Endothelial cell of umbilical vein (primary cell): ENCODE data around the gene SPEN. TPM values are rescaled to one million over a fixed set of nuclear protein-coding genes. Genes with fewer than 3 reads are reported as not detected.

Experiments
- BruUV-seq: library from RNA; stranded (reverse); fragments of 400-500 nt; replicated peaks from 2 replicates; lab custom pipeline; 2021; lab: Mats Ljungman, UMichigan
- CTCF ChIA-PET: fragments of 300-600, 350-600 bp; sonication (Branson Sonifier 250); formaldehyde crosslinking; loops from one replicate; lab custom pipeline; 2021; ENCODE audit warnings: antibody characterized with exemption, inconsistent platforms; lab: Charles Lee
- POLR2A ChIA-PET: fragments of 300-600, 350-600 bp; sonication (Branson Sonifier 250); formaldehyde crosslinking; loops from one replicate; lab custom pipeline; 2021; ENCODE audit warnings: antibody characterized with exemption, inconsistent platforms; lab: Charles Lee
- DNase-seq: peaks from one replicate; pipeline ENCODE4 v3.0.0-alpha.2; 2011; ENCODE audit warnings: low read depth, low spot score
- FAIRE-seq: peaks from 2 replicates; lab custom pipeline; 2011; peaks lifted over from hg19 to GRCh38; lab: Jason Lieb, UNC
- H2AFZ ChIP-seq: 2 replicates; pipeline ENCODE4 v1.6.0; 2012; ENCODE audit warnings: low read depth, low read length, control low read depth, inconsistent platforms
- H3K27ac ChIP-seq: 2 replicates; pipeline ENCODE4 v1.5.1; 2011; ENCODE audit warnings: low read depth, mild to moderate bottlenecking, control low read depth, low read length, moderate library complexity; ENCODE audit not compliant: insufficient read depth
- H3K27me3 ChIP-seq, 2 experiments: 2 replicates each; pipeline versions ENCODE4 v1.6.0 to v1.6.1; 2011; ENCODE audit warnings: low read length in 2 of 2, mixed read lengths in 1 of 2; ENCODE audit not compliant: control insufficient read depth in 2 of 2, insufficient read depth in 2 of 2
- H3K36me3 ChIP-seq, 2 experiments: 2 replicates in 1 of 2; 3 replicates in 1 of 2; pipeline ENCODE4 v1.5.1; 2011; ENCODE audit warnings: low read length in 2 of 2, mild to moderate bottlenecking in 1 of 2, moderate library complexity in 1 of 2; ENCODE audit not compliant: control insufficient read depth in 2 of 2, insufficient read depth in 2 of 2; ENCODE audit errors: extremely low read depth in 1 of 2
- H3K4me1 ChIP-seq: 3 replicates; pipeline ENCODE4 v1.5.1; 2011; ENCODE audit warnings: mild to moderate bottlenecking, low read length; ENCODE audit not compliant: control insufficient read depth, insufficient read depth; ENCODE audit errors: extremely low read depth
- H3K4me2 ChIP-seq: 2 replicates; pipeline ENCODE4 v1.6.1; 2011; ENCODE audit warnings: low read length, control low read depth, mixed read lengths; ENCODE audit not compliant: insufficient read depth
- H3K4me3 ChIP-seq, 3 experiments: fragments of 200-600 bp in 1 of 3; sonication (generic), shearing (Covaris generic) in 1 of 3; replicated peaks in 1 of 3; 2 replicates each; pipeline ENCODE4 v1.5.1; 2011 to 2016; ENCODE audit warnings: control low read depth in 3 of 3, low read length in 3 of 3, mild to moderate bottlenecking in 2 of 3, inconsistent platforms in 1 of 3, low read depth in 1 of 3, moderate library complexity in 1 of 3; ENCODE audit not compliant: insufficient read depth in 1 of 3
- H3K79me2 ChIP-seq: 2 replicates; pipeline ENCODE4 v1.6.0; 2012; ENCODE audit warnings: low read length, inconsistent platforms; ENCODE audit not compliant: control insufficient read depth, insufficient read depth
- H3K9ac ChIP-seq: replicated peaks from 2 replicates; pipeline ENCODE3; 2011; ENCODE audit warnings: low read length, control low read depth; ENCODE audit not compliant: insufficient read depth; ENCODE audit errors: extremely low read depth
- H3K9me1 ChIP-seq: replicated peaks from 3 replicates; pipeline ENCODE4 v1.6.0; 2011; ENCODE audit warnings: mild to moderate bottlenecking, low read length; ENCODE audit not compliant: control insufficient read depth, insufficient read depth; ENCODE audit errors: extremely low read depth
- H3K9me3 ChIP-seq: replicated peaks from 2 replicates; pipeline ENCODE4 v1.5.1; 2012; ENCODE audit warnings: low read length, inconsistent platforms; ENCODE audit not compliant: control insufficient read depth, insufficient read depth
- H4K20me1 ChIP-seq: replicated peaks from 2 replicates; pipeline ENCODE3; 2011; ENCODE audit warnings: mild to moderate bottlenecking, low read length; ENCODE audit not compliant: control insufficient read depth, insufficient read depth; ENCODE audit errors: extremely low read depth
- EZH2 ChIP-seq: IDR thresholded peaks from 2 replicates; pipeline ENCODE4 v1.6.1; 2012; ENCODE audit warnings: borderline replicate concordance, low read depth, mild to moderate bottlenecking, moderate library complexity, low read length, inconsistent platforms; ENCODE audit not compliant: severe bottlenecking
- FOS ChIP-seq: IDR thresholded peaks from 2 replicates; pipeline ENCODE4 v1.6.1; 2011; ENCODE audit warnings: mild to moderate bottlenecking, low read length, moderate library complexity, borderline replicate concordance; ENCODE audit not compliant: insufficient read depth
- GATA2 ChIP-seq: IDR thresholded peaks from 2 replicates; pipeline ENCODE4 v1.7.0; 2011; ENCODE audit warnings: low read depth, mild to moderate bottlenecking, moderate library complexity, mixed read lengths, low read length; ENCODE audit not compliant: insufficient read length, insufficient read depth
- JUN ChIP-seq: IDR thresholded peaks from 2 replicates; pipeline ENCODE4 v1.6.1; 2011; ENCODE audit warnings: borderline replicate concordance, low read depth; ENCODE audit not compliant: insufficient read length, insufficient read depth
- MAX ChIP-seq: IDR thresholded peaks from 2 replicates; pipeline ENCODE4 v1.6.1; 2011; ENCODE audit not compliant: insufficient read depth, insufficient read length
- MYC ChIP-seq: IDR thresholded peaks from one replicate; pipeline ENCODE4 v1.6.1; 2011; ENCODE audit warnings: mild to moderate bottlenecking, low read depth, low read length
- POLR2A ChIP-seq: IDR thresholded peaks from 2 replicates; pipeline ENCODE4 v1.6.1; 2012; ENCODE audit warnings: low read depth, mild to moderate bottlenecking, control low read depth, low read length
- POLR2AphosphoS5 ChIP-seq: IDR thresholded peaks from 2 replicates; pipeline ENCODE4 v1.6.1; 2012; ENCODE audit warnings: low read depth, mild to moderate bottlenecking, control low read depth, low read length, moderate library complexity; ENCODE audit not compliant: insufficient read depth
- dilution Hi-C: fragments of 300-500 bp; cut with MboI; formaldehyde crosslinking; loops from one replicate; pipeline ENCODE4 v1.15.0; 2019; ENCODE audit warnings: low sequenced_read_pairs; ENCODE audit not compliant: extremely low pct_ligation_motif_present
- intact Hi-C: fragments of 100-400 bp; cut with micrococcal nuclease; formaldehyde crosslinking; loops from one replicate; pipeline ENCODE4 v1.10.0; 2022
- polyA plus RNA-seq, 4 experiments: library from polyadenylated mRNA; depleted of rRNA in 3 of 4; stranded (reverse) in 3 of 4; unstranded in 1 of 4; fragments of >200 nt; gene quantifications; 2 replicates each; pipeline versions ENCODE4 v1.2.1 to v1.2.3, GENCODE V29; 2011 to 2012; ENCODE audit warnings: missing spikeins in 1 of 4
- total RNA-seq: library from RNA; stranded (reverse); gene quantifications from 2 replicates; pipeline ENCODE4 v1.2.3, GENCODE V29; 2021
- TF ChIP-seq, protein P1 (sequence below), 2 donors: IDR thresholded peaks; 1 replicate in 1 of 2; 2 replicates in 1 of 2; pipeline ENCODE4 v1.5.1; 2011; ENCODE audit warnings: low read length in 2 of 2, mild to moderate bottlenecking in 2 of 2, moderate library complexity in 2 of 2, control low read depth in 1 of 2, inconsistent platforms in 1 of 2, low read depth in 1 of 2; ENCODE audit not compliant: insufficient read depth in 1 of 2; ENCODE audit errors: extremely low read depth in 1 of 2

The SPEN gene
- total and polyA plus RNA-seq, 2 donors (not counting 3 experiments of a cell fraction or from before 2014, with no cell fraction given): 9.3 to 44.4 TPM

DNA sequence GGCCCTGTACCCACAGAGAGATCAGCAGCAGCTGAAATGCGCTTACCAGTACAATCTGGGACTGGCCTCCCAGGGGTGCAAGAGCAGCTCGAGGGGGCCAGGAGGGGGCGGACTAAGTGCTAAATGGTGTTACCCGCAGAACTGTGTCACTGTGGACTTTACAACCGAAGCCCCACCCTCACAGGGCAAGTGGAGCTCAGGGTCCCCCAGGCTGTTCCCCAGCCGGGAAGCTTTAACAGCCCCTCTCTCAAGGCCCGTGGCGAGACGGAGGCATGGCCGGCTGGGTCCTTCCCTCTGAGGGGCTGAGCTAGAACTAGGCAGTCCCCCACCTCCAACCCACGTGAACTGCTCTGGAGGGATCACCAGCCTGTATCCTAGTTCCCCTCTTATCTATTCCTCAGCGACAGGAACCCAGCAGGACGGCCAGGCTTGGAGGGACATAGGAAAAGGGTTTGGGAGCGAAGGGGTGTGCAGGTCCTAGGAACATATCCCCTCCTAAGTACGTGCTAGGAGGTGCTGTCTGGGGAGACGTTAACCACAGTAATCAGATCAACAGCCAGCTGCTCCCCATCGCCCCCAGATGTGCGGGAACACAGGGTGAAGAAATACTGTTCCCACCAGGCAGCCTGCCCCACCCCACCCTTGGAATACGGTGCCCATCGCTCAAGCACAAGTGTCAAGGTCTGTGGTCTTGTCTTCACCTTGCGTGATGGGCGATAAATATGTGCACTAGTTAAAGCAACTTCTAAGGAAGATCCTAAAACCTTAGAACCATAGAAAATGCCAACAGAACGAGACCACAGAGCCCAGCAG, 104.0 kb downstream of the SPEN start:
- Histone ChIP-seq H3K9me3 (no peaks in the 10 kb centered on the region), H3K79me2 (peaks cover 50% of the 10 kb centered on the region), H3K9ac (peak overlapping the region; percentile 44), H3K4me1 (peaks cover 67% of the 10 kb centered on the region), H2AFZ (no peak overlapping the region), H3K27ac (peak overlapping the region; percentile 75), H3K4me2 (no peak overlapping the region), H3K27me3 (no peaks in the 10 kb centered on the region), H3K4me3 (no peak overlapping the region), H4K20me1 (no peaks in the 10 kb centered on the region), H3K36me3 (peaks cover 6 to 16% of the 10 kb centered on the region in 2 experiments), H3K9me1 (no peaks in the 10 kb centered on the region)
- FAIRE-seq (peak; percentile 18), DNase-seq (no peak)
- dilution Hi-C loops (no loop called here), intact Hi-C loops (loop anchor here (1.0 to 2.0 kb wide), 2 partner anchors 43 to 155 kb away; no protein-coding TSS in a partner anchor)
- POLR2A ChIA-PET: no interaction called here
- CTCF ChIA-PET: interaction anchor here (0.7 to 2.5 kb wide), 4 partner anchors 11 to 160 kb away, joined by 3 to 11 read pairs (median 3); no protein-coding TSS in a partner anchor
- BruUV-seq: no TSS peak
- no peak for TF ChIP-seq JUN

GRCh38 chr1:15952317-15953258, 105.1 kb downstream of the SPEN start:
- H3K36me3 ChIP-seq: peaks cover 0 to 6% of the 10 kb centered on the region in 2 experiments
- FAIRE-seq (peak; percentile 99), DNase-seq (peak; percentile 93)
- dilution Hi-C loops (no loop called here), intact Hi-C loops (loop anchor here (1.0 to 2.0 kb wide), 2 partner anchors 42 to 156 kb away; no protein-coding TSS in a partner anchor)
- H2AFZ ChIP-seq: no peak overlapping the region
- peak overlapping the region; percentile 75 for H3K27ac ChIP-seq
- H3K9me3 ChIP-seq: no peaks in the 10 kb centered on the region
- peak overlapping the region; percentile 44 for H3K9ac ChIP-seq
- H4K20me1 ChIP-seq: no peaks in the 10 kb centered on the region
- H3K4me1 ChIP-seq: peaks cover 70% of the 10 kb centered on the region
- TSS peak; percentile 62 for BruUV-seq
- H3K27me3 ChIP-seq: no peaks in the 10 kb centered on the region
- peaks cover 57% of the 10 kb centered on the region for H3K79me2 ChIP-seq
- no peak overlapping the region for H3K4me3 ChIP-seq
- H3K4me2 ChIP-seq: peak overlapping the region; percentile 8
- ChIA-PET POLR2A (no interaction called here), CTCF (interaction anchor here (0.7 to 2.5 kb wide), 3 partner anchors 10 to 161 kb away, joined by 3 to 11 read pairs (median 3); no protein-coding TSS in a partner anchor)
- H3K9me1 ChIP-seq: no peaks in the 10 kb centered on the region
- TF ChIP-seq POLR2A (peak; percentile 70), FOS (peak; percentile 100), MYC (no peak), MAX (no peak), JUN (peak; percentile 96), POLR2AphosphoS5 (peak; percentile 98), EZH2 (no peak), GATA2 (peak; percentile 99)
- TF ChIP-seq, protein P1, sequence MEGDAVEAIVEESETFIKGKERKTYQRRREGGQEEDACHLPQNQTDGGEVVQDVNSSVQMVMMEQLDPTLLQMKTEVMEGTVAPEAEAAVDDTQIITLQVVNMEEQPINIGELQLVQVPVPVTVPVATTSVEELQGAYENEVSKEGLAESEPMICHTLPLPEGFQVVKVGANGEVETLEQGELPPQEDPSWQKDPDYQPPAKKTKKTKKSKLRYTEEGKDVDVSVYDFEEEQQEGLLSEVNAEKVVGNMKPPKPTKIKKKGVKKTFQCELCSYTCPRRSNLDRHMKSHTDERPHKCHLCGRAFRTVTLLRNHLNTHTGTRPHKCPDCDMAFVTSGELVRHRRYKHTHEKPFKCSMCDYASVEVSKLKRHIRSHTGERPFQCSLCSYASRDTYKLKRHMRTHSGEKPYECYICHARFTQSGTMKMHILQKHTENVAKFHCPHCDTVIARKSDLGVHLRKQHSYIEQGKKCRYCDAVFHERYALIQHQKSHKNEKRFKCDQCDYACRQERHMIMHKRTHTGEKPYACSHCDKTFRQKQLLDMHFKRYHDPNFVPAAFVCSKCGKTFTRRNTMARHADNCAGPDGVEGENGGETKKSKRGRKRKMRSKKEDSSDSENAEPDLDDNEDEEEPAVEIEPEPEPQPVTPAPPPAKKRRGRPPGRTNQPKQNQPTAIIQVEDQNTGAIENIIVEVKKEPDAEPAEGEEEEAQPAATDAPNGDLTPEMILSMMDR (IDR thresholded peaks at IDR 0.05; ENCODE audit: extremely low read depth in 1 of 2, insufficient read depth in 1 of 2, low read depth in 1 of 2, low read length in 2 of 2): no peak
